Fibroblast of skin of abdomen (primary cell): Measurements from ENCODE around the gene HIPK4.
"Not testable (repeated sequence)": the region's sequence is repeated elsewhere in the genome, so short reads cannot be mapped to it uniquely, and the experiment has no call there.

Experiments
- DNase-seq: peaks from one replicate; pipeline ENCODE4 v3.0.0-alpha.2; 2013

HIPK4 gene

GRCh38 chr19:40416918-40417642, 27.1 kb upstream of the HIPK4 start:
- no peak for DNase-seq

- no peak for DNase-seq
Observed at GRCh38 chr19:40415768-40416167, 25.8 kb upstream of the HIPK4 start.

GRCh38 chr19:40414542-40415535, 24.9 kb upstream of the HIPK4 start:
- no peak for DNase-seq

GRCh38 chr19:40413291-40413845, 23.4 kb upstream of the HIPK4 start, which contains the start of gene PRX:
TSS of gene PRX (minus strand) at chr19:40413378. CDS start at chr19:40407932, 5,446 bp downstream.
- no peak for DNase-seq

GRCh38 chr19:40412866-40413265, 22.9 kb upstream of the HIPK4 start:
- DNase-seq = no peak

- DNase-seq = no peak
Observed at GRCh38 chr19:40411958-40412499, 22.0 kb upstream of the HIPK4 start.

- no peak for DNase-seq
Observed at GRCh38 chr19:40411125-40411842, 21.3 kb upstream of the HIPK4 start.

- no peak for DNase-seq
Observed at GRCh38 chr19:40410030-40410389, 20.0 kb upstream of the HIPK4 start.

- not testable (repeated sequence) for DNase-seq
Observed at GRCh38 chr19:40408598-40408925, 18.6 kb upstream of the HIPK4 start.

GRCh38 chr19:40407714-40408597, 18.0 kb upstream of the HIPK4 start:
- no peak for DNase-seq

- DNase-seq = peak; percentile 87
Observed at GRCh38 chr19:40403262-40403984, 13.4 kb upstream of the HIPK4 start.

GRCh38 chr19:40400559-40400958, 10.6 kb upstream of the HIPK4 start:
- peak; percentile 12 for DNase-seq

- peak; percentile 25 for DNase-seq
Observed at GRCh38 chr19:40398417-40399131, 8.6 kb upstream of the HIPK4 start.

GRCh38 chr19:40397568-40397906, 7.6 kb upstream of the HIPK4 start:
- DNase-seq = no peak

- DNase-seq = no peak
Observed at GRCh38 chr19:40396886-40397567, 7.0 kb upstream of the HIPK4 start.

GRCh38 chr19:40395956-40396355, 6.0 kb upstream of the HIPK4 start:
- DNase-seq = no peak

- no peak for DNase-seq
Observed at GRCh38 chr19:40394816-40395210, 4.8 kb upstream of the HIPK4 start.

- no peak for DNase-seq
Observed at GRCh38 chr19:40393894-40394815, 4.2 kb upstream of the HIPK4 start.
